GM21737 (cell line): ENCODE results near the gene LKAAEAR1.
A peak's percentile ranks its signal among the peaks of the same experiment; 100 is the strongest.

ENCODE experiments used
- ATAC-seq: cut with Tn5 transposase; IDR thresholded peaks from one replicate; pipeline ENCODE4 v1.9.1; 2021; ENCODE audit warnings: mild to moderate bottlenecking, moderate library complexity; ENCODE audit not compliant: unreplicated experiment

LKAAEAR1 gene

GRCh38 chr20:64039293-64040160 lies 44.7 kb downstream of the LKAAEAR1 start:
- ATAC-seq = no peak

DNA sequence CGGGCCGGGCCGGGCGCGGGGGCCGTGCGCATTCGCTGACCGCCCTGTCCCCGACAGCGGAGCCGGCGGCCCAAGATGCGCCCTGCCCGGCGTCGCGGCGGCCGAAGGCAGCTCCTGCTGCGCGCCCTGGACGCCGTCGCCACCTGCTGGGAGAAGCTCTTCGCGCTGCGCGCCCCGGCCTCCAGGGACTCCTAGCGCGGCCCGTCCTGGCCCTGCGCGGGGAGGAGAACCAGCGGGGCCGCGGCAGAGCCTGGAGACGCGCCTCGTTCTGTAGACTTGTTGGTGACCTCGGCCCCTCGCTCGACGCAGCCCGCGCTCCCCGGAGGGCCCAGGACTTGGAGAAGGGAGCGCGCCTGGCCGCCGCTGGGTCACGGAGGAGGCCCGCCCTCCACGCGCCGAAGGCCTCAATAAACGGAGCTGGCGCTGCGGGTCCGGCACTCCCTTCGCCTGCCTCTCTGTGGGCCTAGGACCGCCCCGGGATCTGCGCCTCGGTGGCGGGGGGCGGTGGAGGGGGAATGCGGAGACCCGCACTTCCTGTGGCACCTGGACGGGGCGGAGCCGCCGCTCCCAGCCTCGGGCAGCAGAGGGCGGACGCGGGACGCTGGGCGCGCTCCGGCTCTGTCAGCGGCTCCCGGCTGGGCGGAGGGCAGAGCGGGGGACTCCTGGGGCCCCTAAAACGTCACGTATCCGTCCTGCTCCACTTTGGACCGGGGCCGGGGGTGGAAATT lies 45.5 kb downstream of the LKAAEAR1 start:
- ATAC-seq = peak; percentile 53

GRCh38 chr20:64038224-64038564 lies 46.0 kb downstream of the LKAAEAR1 start:
- peak; percentile 31 for ATAC-seq

GRCh38 chr20:64037498-64038213 lies 46.5 kb downstream of the LKAAEAR1 start:
- ATAC-seq = no peak

DNA sequence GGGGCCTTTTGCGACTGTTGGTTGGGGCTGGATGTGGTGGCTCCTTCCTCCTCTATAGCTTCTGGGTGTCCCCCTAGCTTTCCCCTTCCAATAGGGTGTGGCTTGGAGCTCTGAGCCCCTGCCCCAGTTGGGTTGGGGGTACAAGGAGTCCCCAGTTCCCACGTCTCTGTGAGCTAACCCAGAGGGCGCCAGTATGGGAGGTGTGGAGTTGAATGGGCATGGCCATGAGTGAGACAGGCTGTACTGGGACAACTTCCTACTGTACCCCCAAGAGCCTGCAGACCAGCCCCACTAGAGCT lies 47.0 kb downstream of the LKAAEAR1 start:
- ATAC-seq = no peak

GRCh38 chr20:64036346-64037198 lies 47.6 kb downstream of the LKAAEAR1 start:
- no peak for ATAC-seq

DNA sequence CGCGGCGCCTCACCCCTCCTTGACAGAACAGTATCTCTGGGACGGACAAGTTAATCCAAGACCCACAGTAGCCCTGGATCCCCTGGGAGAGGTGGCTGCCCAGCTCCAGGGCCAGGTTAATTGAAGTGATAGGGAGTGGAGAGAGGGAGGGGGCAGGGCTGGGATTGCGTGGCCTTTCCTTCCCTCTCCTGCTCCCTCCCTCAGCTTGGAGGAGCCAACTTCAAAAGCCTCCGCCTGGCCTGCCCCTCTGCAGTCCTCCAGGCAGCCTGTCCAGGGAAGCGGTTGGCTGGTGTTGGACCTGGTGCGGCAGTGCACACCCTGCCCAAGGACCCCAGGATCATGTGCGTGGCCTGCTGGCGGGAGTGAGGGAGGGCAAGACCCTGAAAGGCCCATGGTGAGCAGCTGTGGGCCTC lies 48.3 kb downstream of the LKAAEAR1 start, which contains the start of gene C20orf204:
TSS of gene C20orf204 (plus strand) at position 250 of the 413 bp plus-strand sequence. CDS start at position 392, 142 bp downstream.
- no peak for ATAC-seq

DNA sequence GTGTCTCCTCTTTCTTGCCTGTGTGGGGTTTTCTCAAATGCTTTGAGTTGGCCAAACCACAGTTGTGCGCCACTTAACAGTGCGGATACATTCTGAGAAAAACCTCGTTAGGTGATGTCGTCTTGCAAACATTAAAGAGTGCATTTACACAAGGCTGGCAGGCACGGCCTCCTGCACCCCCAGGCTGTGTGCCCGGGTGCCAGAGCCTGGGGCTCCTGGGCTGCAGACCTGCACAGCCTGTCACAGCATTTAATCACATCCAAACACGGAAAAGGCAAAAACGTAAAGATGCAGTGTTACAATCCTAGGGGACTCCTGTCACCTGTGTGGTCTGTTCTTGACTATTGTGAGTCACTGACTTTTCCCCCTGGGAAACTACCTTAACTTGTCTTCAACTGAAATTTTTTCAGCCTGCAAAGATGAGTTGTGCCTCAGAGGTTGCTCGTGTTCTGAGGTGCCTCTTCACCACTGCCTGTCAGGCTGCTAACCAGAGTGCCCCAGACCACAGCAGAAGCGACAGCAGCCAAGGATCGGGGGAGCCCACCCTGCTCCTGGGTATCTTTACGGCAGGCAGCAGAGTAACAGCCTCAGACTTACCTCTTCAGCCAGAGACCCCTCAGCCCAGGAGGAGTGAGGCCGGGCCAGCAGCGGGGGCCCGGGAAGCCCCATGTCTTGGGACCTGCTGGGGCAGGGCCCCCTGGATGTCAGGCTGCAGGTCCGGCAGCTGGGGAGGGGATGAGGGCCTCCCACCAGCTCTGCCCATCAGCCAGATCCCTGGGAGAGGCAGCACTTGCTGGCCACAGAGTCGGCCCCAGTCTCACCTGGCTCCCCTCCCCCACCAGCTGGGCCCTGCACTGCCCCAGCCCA lies 48.9 kb downstream of the LKAAEAR1 start:
- ATAC-seq = no peak

DNA sequence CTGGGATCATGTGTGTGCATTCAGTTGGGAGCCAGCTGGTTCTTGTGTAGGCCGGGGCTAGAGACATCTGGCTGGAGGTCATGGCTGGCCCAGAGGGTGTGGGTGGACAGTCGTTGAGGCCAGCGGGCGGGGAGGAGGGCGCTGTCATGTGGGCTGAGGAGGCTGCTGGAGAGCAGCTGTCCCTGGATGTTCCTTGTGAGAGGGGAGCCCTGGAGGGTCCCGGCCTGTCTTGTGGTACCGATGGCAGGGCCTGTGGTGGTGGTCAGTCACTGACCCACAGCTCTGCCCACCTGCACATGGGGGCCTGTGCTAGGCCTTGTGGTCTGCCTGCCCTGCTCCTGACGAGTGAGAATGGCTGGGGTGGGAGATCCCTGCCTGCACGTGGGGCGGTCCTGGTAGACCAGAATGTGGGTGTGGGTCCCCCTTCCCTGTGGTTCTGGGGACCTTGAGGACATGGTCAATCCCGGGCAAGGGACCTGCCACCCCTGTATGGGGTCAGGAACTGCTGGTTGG lies 50.2 kb downstream of the LKAAEAR1 start:
- no peak for ATAC-seq
